Heart left ventricle (tissue), 16 donors: ENCODE measurements around the gene RTBDN. TPM values are rescaled to one million over a fixed set of nuclear protein-coding genes. Genes with fewer than 3 reads are reported as not detected.

Experiments used
- ATAC-seq, 4 donors: fragments of 200-7000 bp; cut with Tn5 transposase; one replicate each; pipeline ENCODE4 v1.9.1; 2020 to 2022; ENCODE audit warnings: moderate library complexity in 4 of 4, mild to moderate bottlenecking in 3 of 4, moderate number of reproducible peaks in 1 of 4
- DNase-seq, 5 donors: peaks; one replicate each; pipeline ENCODE4 v3.0.0-alpha.2; 2020
- H3K27ac ChIP-seq, 12 donors: fragments of 200-600 bp; sonication (generic) in 4 of 12; one replicate each; pipeline versions ENCODE4 v1.5.0 to v1.8.0; 2016 to 2022; ENCODE audit warnings: mild to moderate bottlenecking in 2 of 12
- H3K27me3 ChIP-seq, 9 donors: fragments of 200-600 bp; sonication (generic) in 2 of 9; one replicate each; pipeline versions ENCODE4 v1.5.1 to v1.8.0; 2016 to 2022; ENCODE audit warnings: mild to moderate bottlenecking in 3 of 9
- H3K36me3 ChIP-seq, 9 donors: fragments of 200-600 bp; sonication (generic) in 2 of 9; one replicate each; pipeline versions ENCODE4 v1.5.0 to v1.8.0; 2018 to 2022; ENCODE audit warnings: mild to moderate bottlenecking in 2 of 9
- H3K4me1 ChIP-seq, 12 donors: fragments of 200-600 bp; sonication (generic) in 4 of 12; one replicate each; pipeline versions ENCODE4 v1.5.0 to v1.8.0; 2016 to 2022; ENCODE audit warnings: mild to moderate bottlenecking in 3 of 12
- H3K4me3 ChIP-seq, 12 donors: fragments of 200-600 bp; sonication (generic) in 4 of 12; one replicate each; pipeline versions ENCODE4 v1.5.0 to v1.8.0; 2017 to 2022; ENCODE audit warnings: mild to moderate bottlenecking in 9 of 12, moderate library complexity in 4 of 12
- H3K9me3 ChIP-seq, 12 donors: fragments of 200-600 bp; sonication (generic) in 4 of 12; one replicate each; pipeline versions ENCODE4 v1.5.0 to v1.8.0; 2016 to 2022; ENCODE audit warnings: mild to moderate bottlenecking in 1 of 12
- POLR2A ChIP-seq, 2 donors: fragments of 450-650 bp; IDR thresholded peaks; one replicate each; pipeline ENCODE4 v1.6.1; 2017; ENCODE audit warnings: antibody characterized with exemption in 2 of 2, mild to moderate bottlenecking in 2 of 2, moderate library complexity in 2 of 2
- WGBS, 4 donors: extraction: QIAGEN DNeasy Blood & Tissue Kit in 2 of 4; methylation state at CpG; one replicate each; pipeline versions ENCODE4 v1.1.5 to v1.1.7; 2013 to 2018; 5-methylcytosine and 5-hydroxymethylcytosine counted together
- intact Hi-C, 10 donors: fragments of 100-400 bp; cut with DNase I; formaldehyde crosslinking; loops; one replicate each; pipeline versions ENCODE4 v1.11.1 to v1.14.2; 2022
- polyA plus RNA-seq, 2 donors: library from polyadenylated mRNA; stranded (reverse); fragments of 200-250 nt; gene quantifications; one replicate each; pipeline ENCODE4 v1.2.3, GENCODE V29; 2013
- total RNA-seq, 9 donors: library from RNA; depleted of rRNA in 2 of 9; stranded (reverse); fragments of >200 nt in 2 of 9; fragmentation: NEBNext Ultra II Directional in 3 of 9; extraction: Animal tissue kit (Norgen Biotek cat#: 25700) in 3 of 9; gene quantifications; one replicate each; pipeline versions ENCODE4 v1.1.0 to v1.2.4, GENCODE V29; 2016 to 2023
- TF ChIP-seq, protein P1 (sequence below), 12 donors: fragments of 200-600 bp; sonication (generic) in 4 of 12; IDR thresholded peaks; one replicate each; pipeline versions ENCODE4 v1.5.0 to v1.8.0; 2018 to 2022; ENCODE audit warnings: antibody characterized with exemption in 12 of 12, mild to moderate bottlenecking in 5 of 12
- donor health status: ischemic (EF 13 %, LVEDD 7.1; RV severe dilation, severe dysfunction).
- donor health status: healthy with polysubstance abuse.
- donor health status: DM: no; HTN: yes; CAD: no.
- donor health status: DM: no; HTN: no; CAD: no.
- donor health status: ischemic (EF 25% LVEDD 6.9; RV normal size, moderate dysfunction).
- donor health status: ischemic (EF 25% LVEDD 5.7; RV mildly dilated, moderate dysfunction).
- donor health status: healthy.
- donor health status: DM: yes; HTN: yes; CAD: no.
- donor health status: ischemic (EF 35%, LVEDD 5.7; RV mildly dilated, moderate dysfunction).
- donor health status: nonischemic (EF 11% LVEDD 7.7; RV severe dilation, severe dysfunction).
- donor health status: DM: yes; HTN: yes; CAD: no.
- donor health status: PGD.
- donor health status: ischemic (EF 29% LVEDD 5.4; RV normal size, mild dysfunction).
- donor health status: nonischemic (EF 23%, LVEDD 6.1; RV moderate dilation, normal function).

Gene RTBDN
- total and polyA plus RNA-seq, 11 donors = not detected

DNA sequence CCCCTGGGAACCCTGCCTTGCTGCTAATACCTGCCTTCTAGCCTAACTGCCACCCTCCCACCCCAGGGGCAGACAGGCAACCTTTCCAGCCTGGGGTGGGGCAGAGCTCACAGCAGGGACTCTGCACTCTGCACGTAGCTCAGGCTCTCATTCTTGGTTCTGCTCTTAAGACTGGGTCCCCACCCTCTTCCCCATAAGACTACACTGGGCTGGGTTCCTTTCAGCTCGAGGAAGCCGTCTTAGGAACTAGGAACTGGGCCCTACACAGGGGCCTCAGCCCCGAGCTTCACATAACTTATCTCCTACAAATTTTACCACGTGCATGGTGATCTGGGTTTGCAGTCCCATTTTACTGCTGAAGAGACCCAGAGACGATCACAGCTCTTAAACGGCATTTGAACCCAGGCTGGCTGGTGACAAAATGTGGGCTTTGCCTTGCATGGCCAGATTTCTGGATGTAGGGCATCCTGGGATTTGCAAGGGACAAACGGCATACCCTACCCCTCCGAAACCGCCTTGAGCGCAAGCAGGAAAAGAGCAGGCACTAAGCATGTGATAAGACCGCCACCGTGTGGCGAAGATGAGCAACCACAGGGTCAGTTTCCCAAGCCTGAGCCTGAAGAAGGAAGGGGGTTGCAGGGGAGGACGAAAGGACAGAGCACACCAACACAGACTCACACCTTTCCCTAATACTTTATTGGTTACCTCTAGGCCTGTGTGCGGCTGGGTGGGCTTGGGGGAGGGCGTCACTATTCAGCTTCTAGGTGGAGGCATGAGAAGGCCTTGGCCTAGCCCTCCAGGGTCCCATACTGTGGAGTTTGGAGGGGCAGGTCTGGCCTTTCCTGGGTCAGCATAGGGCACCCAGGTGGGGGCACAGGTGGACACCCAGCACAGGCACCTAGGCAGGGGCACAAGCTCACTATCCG lies 38.0 kb downstream of the RTBDN start:
- ATAC-seq (peak; percentile 12 to 21 (median 15)), DNase-seq (peak; percentile 74 to 87 (median 79))
- H3K9me3 ChIP-seq = no peaks in the 10 kb centered on the region
- TF ChIP-seq, protein P1, sequence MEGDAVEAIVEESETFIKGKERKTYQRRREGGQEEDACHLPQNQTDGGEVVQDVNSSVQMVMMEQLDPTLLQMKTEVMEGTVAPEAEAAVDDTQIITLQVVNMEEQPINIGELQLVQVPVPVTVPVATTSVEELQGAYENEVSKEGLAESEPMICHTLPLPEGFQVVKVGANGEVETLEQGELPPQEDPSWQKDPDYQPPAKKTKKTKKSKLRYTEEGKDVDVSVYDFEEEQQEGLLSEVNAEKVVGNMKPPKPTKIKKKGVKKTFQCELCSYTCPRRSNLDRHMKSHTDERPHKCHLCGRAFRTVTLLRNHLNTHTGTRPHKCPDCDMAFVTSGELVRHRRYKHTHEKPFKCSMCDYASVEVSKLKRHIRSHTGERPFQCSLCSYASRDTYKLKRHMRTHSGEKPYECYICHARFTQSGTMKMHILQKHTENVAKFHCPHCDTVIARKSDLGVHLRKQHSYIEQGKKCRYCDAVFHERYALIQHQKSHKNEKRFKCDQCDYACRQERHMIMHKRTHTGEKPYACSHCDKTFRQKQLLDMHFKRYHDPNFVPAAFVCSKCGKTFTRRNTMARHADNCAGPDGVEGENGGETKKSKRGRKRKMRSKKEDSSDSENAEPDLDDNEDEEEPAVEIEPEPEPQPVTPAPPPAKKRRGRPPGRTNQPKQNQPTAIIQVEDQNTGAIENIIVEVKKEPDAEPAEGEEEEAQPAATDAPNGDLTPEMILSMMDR (IDR thresholded peaks at IDR 0.05) = peak; percentile 87 to 96 (median 92)
- TF ChIP-seq POLR2A (IDR thresholded peaks at IDR 0.05) = no peak
- H3K4me3 ChIP-seq = peak overlapping the region in 4 of 12 donors; percentile 4 to 45 (median 24)
- intact Hi-C loops = loop anchor here (1.0 to 5.0 kb wide), 5 partner anchors 19 to 84 kb away; no protein-coding TSS in a partner anchor
- H3K27ac ChIP-seq = peak overlapping the region in 11 of 12 donors; percentile 42 to 100 (median 57)
- H3K27me3 ChIP-seq = peaks cover 0 to 3% (median 0%) of the 10 kb centered on the region in 9 donors
- H3K4me1 ChIP-seq = peaks cover 3 to 41% (median 23%) of the 10 kb centered on the region in 12 donors
- WGBS, 4 donors = 6 to 11% (median 9%) methylated on average over 17 to 18 of the region's 18 CpGs
- peaks cover 0 to 40% (median 27%) of the 10 kb centered on the region in 9 donors for H3K36me3 ChIP-seq

DNA sequence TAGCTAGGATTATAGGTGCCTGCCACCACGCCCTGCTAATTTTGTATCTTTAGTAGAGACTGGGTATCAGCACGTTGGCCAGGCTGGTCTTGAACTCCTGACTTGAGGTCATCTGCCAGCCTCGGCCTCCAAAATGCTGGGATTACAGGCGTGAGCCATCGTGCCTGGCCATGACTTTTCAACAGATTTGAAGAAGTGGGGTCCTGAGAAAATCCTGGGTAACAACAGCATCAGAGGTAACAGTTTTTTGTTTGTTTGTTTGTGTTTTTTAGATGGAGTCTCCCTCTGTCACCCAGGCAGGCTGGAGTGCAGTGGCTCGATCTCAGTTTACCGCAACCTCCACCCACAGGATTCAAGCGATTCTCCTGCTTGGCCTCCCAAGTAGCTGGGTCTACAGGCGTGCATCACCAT lies 39.4 kb downstream of the RTBDN start:
- WGBS, 4 donors = 88 to 94% (median 91%) methylated on average over 9 of the region's 9 CpGs
- TF ChIP-seq POLR2A (IDR thresholded peaks at IDR 0.05) = no peak
- TF ChIP-seq, protein P1 (IDR thresholded peaks at IDR 0.05) = no peak

DNA sequence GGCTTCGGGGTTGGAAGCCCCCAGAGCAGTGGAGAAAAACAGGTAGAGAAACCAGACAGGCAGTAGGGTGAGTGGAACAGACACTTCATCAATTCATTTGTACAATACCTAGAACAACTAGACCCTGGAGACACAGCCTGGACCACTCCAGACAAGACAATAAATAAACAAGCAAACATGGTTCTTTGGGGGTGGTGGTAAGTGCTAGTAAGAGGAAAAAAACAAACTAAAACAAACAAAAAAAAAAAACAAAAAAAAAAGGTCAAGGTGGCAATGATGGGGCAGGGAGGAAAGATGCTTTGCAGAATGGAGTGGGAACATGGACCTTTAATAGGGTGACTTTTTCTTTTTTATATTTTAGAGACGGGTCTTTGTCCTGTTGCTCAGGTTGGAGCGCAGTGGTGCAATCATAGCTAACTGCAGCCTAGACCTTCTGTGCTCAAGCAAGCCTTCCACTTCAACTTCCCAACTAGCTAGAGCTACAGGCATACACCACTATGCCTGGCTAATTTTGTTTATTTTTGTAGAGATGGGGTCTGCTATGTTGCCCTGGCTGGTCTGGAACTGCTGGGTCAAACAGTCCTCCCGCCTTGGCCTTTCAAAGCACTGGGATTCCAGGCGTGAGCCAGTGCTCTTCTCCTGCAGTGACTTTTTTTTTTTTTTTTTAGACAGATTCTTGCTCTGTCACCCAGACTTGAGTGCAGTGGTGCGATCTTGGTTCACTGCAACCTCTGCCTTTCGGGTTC lies 40.0 kb downstream of the RTBDN start:
- peak overlapping the region; percentile 95 to 100 (median 99) for H3K27ac ChIP-seq
- H3K4me3 ChIP-seq = peak overlapping the region; percentile 43 to 99 (median 84)
- DNase-seq (no peak), ATAC-seq (no peak)
- no peaks in the 10 kb centered on the region for H3K9me3 ChIP-seq
- H3K27me3 ChIP-seq = no peaks in the 10 kb centered on the region
- intact Hi-C loops = loop anchor here in 2 of 10 donors (2.0 kb wide), 1 partner anchor 18 kb away; no protein-coding TSS in a partner anchor
- TF ChIP-seq, protein P1 (IDR thresholded peaks at IDR 0.05) = no peak
- no peak for TF ChIP-seq POLR2A (IDR thresholded peaks at IDR 0.05)
- WGBS, 4 donors = 72 to 82% (median 77%) methylated on average over 7 of the region's 7 CpGs
- H3K36me3 ChIP-seq = peaks cover 0 to 27% (median 16%) of the 10 kb centered on the region in 9 donors
- peaks cover 3 to 41% (median 23%) of the 10 kb centered on the region in 12 donors for H3K4me1 ChIP-seq

More for the DNA sequence above, 39.4 kb downstream of the RTBDN start:
- Histone ChIP-seq H3K4me1 (peaks cover 3 to 37% (median 23%) of the 10 kb centered on the region in 12 donors), H3K4me3 (no peak overlapping the region), H3K9me3 (no peaks in the 10 kb centered on the region), H3K36me3 (peaks cover 0 to 33% (median 22%) of the 10 kb centered on the region in 9 donors), H3K27ac (peak overlapping the region in 8 of 12 donors; percentile 46 to 100 (median 98)), H3K27me3 (no peaks in the 10 kb centered on the region)
- no peak for ATAC-seq
- intact Hi-C loops = loop anchor here in 8 of 10 donors (2.0 to 5.0 kb wide), 3 partner anchors 18 to 83 kb away; no protein-coding TSS in a partner anchor
- DNase-seq = no peak
